NOMO-1 treated with dmso at 0.1 percent for 144 hours (cell line): Measurements from ENCODE around the gene GMPPB.
"Not testable (repeated sequence)": the region's sequence is repeated elsewhere in the genome, so short reads cannot be mapped to it uniquely, and the experiment has no call there.

ENCODE experiments used
- DNase-seq: peaks from one replicate; lab custom pipeline; 2025; ENCODE audit not compliant: unreplicated experiment; lab: John Stamatoyannopoulos, UW

GMPPB gene

GRCh38 chr3:49723628-49724551 lies at the start of gene GMPPB:
TSS of gene GMPPB (minus strand) at chr3:49723951. CDS start at chr3:49723726, 225 bp downstream.
- DNase-seq, result peak; percentile 96

GRCh38 chr3:49772703-49773102 lies 49.0 kb upstream of the GMPPB start:
- DNase-seq, result no peak

GRCh38 chr3:49771340-49771938 lies 47.7 kb upstream of the GMPPB start:
- no peak for DNase-seq

GRCh38 chr3:49769926-49770325 lies 46.2 kb upstream of the GMPPB start:
- DNase-seq, result no peak

GRCh38 chr3:49769286-49769915 lies 45.6 kb upstream of the GMPPB start:
- no peak for DNase-seq

GRCh38 chr3:49763981-49764380 lies 40.2 kb upstream of the GMPPB start:
- DNase-seq, result no peak

GRCh38 chr3:49761661-49762060 lies 37.9 kb upstream of the GMPPB start:
- DNase-seq, result no peak

GRCh38 chr3:49759226-49759625 lies 35.5 kb upstream of the GMPPB start:
- no peak for DNase-seq

- no peak for DNase-seq
These were observed 33.4 kb upstream of the GMPPB start for GRCh38 chr3:49757197-49757596.

GRCh38 chr3:49756036-49756435 lies 32.3 kb upstream of the GMPPB start:
- no peak for DNase-seq

- no peak for DNase-seq
These were observed 30.8 kb upstream of the GMPPB start for GRCh38 chr3:49754536-49754935.

- no peak for DNase-seq
These were observed 27.8 kb upstream of the GMPPB start for GRCh38 chr3:49751501-49751900.

- DNase-seq, result no peak
These were observed 26.3 kb upstream of the GMPPB start for GRCh38 chr3:49750056-49750455.

- DNase-seq, result not testable (repeated sequence)
These were observed 25.1 kb upstream of the GMPPB start for GRCh38 chr3:49748874-49749273.

GRCh38 chr3:49747792-49748480 lies 24.2 kb upstream of the GMPPB start:
- no peak for DNase-seq

GRCh38 chr3:49745986-49746385 lies 22.2 kb upstream of the GMPPB start:
- no peak for DNase-seq

GRCh38 chr3:49740427-49740826 lies 16.7 kb upstream of the GMPPB start:
- DNase-seq, result no peak

GRCh38 chr3:49738067-49738713 lies 14.4 kb upstream of the GMPPB start:
- DNase-seq, result no peak

- DNase-seq, result no peak
These were observed 11.0 kb upstream of the GMPPB start for GRCh38 chr3:49734752-49735151.

GRCh38 chr3:49733551-49733950 lies 9.8 kb upstream of the GMPPB start:
- DNase-seq, result no peak

- no peak for DNase-seq
These were observed 8.8 kb upstream of the GMPPB start for GRCh38 chr3:49732597-49732996.
